Smooth muscle cell of the umbilical artery (primary cell): ENCODE data around the gene ARF4. TPM values are rescaled to one million over a fixed set of nuclear protein-coding genes. Genes with fewer than 3 reads are reported as not detected.

Experiments used
- total RNA-seq: library from RNA; depleted of rRNA; stranded (reverse); fragments of >200 nt; gene quantifications from 2 replicates; pipeline ENCODE4 v1.2.3, GENCODE V29; 2014

The ARF4 gene
- 347 and 367 TPM in 2 replicates for total RNA-seq

DNA sequence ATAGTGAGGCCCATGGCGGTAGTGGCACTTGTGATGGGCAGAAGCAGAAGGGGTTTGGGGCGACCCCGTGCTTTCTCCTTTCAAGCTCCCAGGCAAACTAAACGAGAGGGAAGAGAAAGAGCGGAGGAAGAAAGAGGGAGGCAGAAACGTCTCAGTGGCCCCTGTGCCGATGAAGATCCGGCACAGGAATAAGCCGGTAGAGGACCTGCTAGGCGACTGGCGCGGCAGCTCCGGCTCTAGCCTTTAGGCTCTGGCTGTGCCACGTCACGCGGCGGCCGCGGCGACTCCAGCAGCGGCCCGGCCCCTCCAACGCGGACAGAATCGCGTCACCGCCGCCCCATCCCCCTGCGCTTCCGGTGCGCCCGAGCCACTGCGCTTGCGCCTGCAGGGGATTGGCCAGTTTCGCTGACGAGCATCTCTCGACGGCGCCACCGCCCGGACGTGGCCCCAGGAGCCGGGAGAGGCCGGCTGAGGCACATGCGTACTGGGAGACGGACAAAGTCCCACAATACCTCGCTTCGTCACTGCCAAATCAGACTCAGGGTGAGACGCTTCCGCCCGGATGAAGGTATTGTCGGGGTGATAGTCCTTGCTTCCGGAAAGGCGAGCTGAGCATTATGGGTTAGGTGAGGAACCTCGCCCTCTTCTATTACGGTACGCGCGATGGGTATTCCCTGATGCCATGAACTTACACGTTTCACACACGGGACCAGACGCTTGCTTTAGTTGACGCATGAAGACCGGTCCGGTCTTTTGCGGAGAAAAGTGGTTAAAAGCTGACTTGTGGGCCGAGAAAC is at the start of gene ARF4:
Gene ARF4 (minus strand): TSS at position 218 of the 797 bp plus-strand sequence. CDS start 204 bp downstream, at position 14.

DNA sequence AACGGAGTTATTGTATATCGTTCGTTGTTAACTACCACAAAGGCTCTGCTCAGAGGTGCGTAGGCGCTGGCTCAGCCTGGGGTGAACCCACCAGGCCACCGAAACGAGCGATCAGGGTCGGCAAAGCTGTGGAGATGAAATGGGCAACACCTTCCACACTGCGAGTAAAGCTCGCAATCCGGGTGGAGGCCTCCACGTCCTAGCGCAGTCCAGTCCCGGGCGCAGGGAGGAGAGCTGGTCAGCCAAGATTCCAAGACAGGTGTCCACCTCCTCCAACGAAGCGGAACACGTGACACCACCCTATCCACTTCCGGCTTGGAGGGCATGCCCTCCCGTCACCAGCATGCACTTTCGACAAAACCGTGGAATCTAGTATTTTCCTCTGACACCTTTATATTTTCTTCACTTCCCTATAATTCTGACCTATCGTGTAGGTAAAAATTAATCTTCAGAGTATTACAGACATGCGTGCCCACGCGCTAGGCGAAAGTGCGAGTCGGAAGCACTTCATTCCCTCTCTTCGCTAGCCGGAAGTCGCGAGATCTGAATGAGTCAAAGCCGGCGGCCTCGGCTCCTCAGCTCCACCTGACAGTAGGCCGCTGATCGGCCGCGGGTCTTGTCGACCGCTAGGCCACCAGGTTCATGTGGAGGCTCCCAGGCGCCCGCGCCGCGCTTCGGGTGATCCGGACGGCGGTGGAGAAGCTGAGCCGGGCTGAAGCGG is 41.2 kb downstream of the ARF4 start, which contains the start of gene PDE12:
Gene PDE12 (plus strand): TSS at position 537 of the 721 bp plus-strand sequence. CDS start 106 bp downstream, at position 643.

DNA sequence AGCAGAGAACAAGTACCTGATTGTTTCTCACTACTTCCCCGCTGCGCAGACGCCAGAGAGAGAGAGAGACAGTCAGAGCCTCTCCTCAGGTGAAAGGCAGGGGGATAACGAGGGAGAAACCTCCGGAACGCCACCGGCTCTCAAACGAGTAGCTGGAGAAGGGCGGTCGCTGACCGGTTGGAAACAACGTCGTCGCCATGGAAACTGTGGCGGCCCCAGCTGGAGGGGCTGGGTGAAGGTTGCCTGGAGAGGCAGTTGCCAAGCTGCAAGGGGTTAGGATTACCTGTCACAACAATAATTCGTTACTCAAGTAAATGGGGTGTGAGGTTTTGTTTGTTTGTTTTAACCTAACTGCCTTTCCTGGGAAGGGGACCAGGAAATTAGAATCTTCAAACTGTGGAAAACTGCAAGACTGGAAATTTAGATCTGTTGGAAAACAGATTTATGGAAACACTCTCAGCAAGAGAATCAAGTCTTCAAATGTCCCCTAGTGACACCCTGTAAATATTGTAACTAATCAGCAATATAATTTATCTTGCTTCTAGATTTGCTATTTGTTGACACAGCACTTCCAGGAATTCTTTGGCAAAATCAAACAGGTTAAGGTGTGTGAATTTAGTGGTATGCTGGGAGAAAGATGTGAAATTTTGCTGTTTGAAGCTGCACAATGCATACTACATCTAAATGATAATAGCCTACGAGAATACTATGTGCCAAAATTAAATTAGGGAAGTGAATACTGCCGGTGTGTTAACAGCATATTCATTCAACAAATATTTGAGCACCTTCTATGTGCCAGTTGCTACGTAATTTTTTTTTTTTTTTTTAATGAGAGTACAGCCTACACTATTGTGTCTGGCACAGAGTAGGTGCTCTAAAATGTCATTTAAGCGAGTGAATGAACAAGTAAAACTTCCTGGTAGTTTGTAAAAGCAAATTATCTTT is 52.7 kb downstream of the ARF4 start, which contains the start of gene DNAH12:
Gene DNAH12 (minus strand): TSS at position 164 of the 945 bp plus-strand sequence. CDS start 1,474 bp downstream, outside the sequence.

Other genes starting within 250 kb of the ARF4 start
- 0.37 and 0.59 TPM in 2 replicates for gene DNAH12, start 53.0 kb downstream of the ARF4 start, total RNA-seq
- gene PDE12, start 41.1 kb downstream of the ARF4 start, total RNA-seq, result 16.6 and 29.8 TPM in 2 replicates
- gene DENND6A, start 95.7 kb upstream of the ARF4 start, total RNA-seq, result 11.9 and 14.9 TPM in 2 replicates
- 64.9 and 80.8 TPM in 2 replicates for gene SLMAP, start 159.0 kb upstream of the ARF4 start, total RNA-seq